HEK293T (cell line): ENCODE results near the gene ATG4D.

Experiments used
- CTCF ChIA-PET: fragments of 350-600 bp; formaldehyde crosslinking; extraction: SDS; loops from one replicate; lab custom pipeline; 2021; ENCODE audit warnings: antibody characterized with exemption, inconsistent platforms; lab: Yijun Ruan, JAX
- POLR2A ChIA-PET: fragments of 350-600 bp; formaldehyde crosslinking; extraction: SDS; loops from one replicate; lab custom pipeline; 2020; ENCODE audit warnings: antibody characterized with exemption, inconsistent platforms; lab: Yijun Ruan, JAX
- DNase-seq: peaks from one replicate; pipeline ENCODE4 v3.0.0; 2012; ENCODE audit warnings: mixed read lengths; ENCODE audit errors: extremely low spot score
- ARNT ChIP-seq: fragments of 450-650 bp; IDR thresholded peaks from 2 replicates; pipeline ENCODE4 v1.6.1; 2017; ENCODE audit warnings: mild to moderate bottlenecking
- BHLHE40 ChIP-seq: fragments of 450-650 bp; IDR thresholded peaks from 2 replicates; pipeline ENCODE4 v1.6.1; 2016; ENCODE audit warnings: mild to moderate bottlenecking, moderate library complexity, borderline replicate concordance
- CTBP1 ChIP-seq: fragments of 450-650 bp; IDR thresholded peaks from 2 replicates; pipeline ENCODE4 v1.6.1; 2016; ENCODE audit warnings: borderline replicate concordance
- ELF4 ChIP-seq: fragments of 450-650 bp; IDR thresholded peaks from 2 replicates; pipeline ENCODE4 v1.6.1; 2017; ENCODE audit warnings: antibody characterized with exemption
- FOXA1 ChIP-seq: fragments of 450-650 bp; IDR thresholded peaks from 2 replicates; pipeline ENCODE4 v1.6.1; 2016; ENCODE audit warnings: mild to moderate bottlenecking
- FOXK2 ChIP-seq: fragments of 450-650 bp; IDR thresholded peaks from 2 replicates; pipeline ENCODE4 v1.6.1; 2016; ENCODE audit warnings: mild to moderate bottlenecking
- FOXM1 ChIP-seq: fragments of 450-650 bp; IDR thresholded peaks from 2 replicates; pipeline ENCODE4 v1.6.1; 2017; ENCODE audit warnings: mild to moderate bottlenecking, borderline replicate concordance
- HDGF ChIP-seq: fragments of 450-650 bp; IDR thresholded peaks from 2 replicates; pipeline ENCODE4 v1.6.1; 2017; ENCODE audit warnings: antibody characterized with exemption, borderline replicate concordance
- L3MBTL2 ChIP-seq: fragments of 450-650 bp; conservative IDR thresholded peaks from 2 replicates; pipeline ENCODE4 v1.6.1; 2016; ENCODE audit warnings: mild to moderate bottlenecking
- LEF1 ChIP-seq: fragments of 450-650 bp; IDR thresholded peaks from 2 replicates; pipeline ENCODE4 v1.6.1; 2017; ENCODE audit warnings: mild to moderate bottlenecking, borderline replicate concordance
- NFRKB ChIP-seq: fragments of 450-650 bp; IDR thresholded peaks from 2 replicates; pipeline ENCODE4 v1.6.1; 2016; ENCODE audit warnings: mild to moderate bottlenecking, moderate library complexity
- SP1 ChIP-seq: fragments of 450-650 bp; IDR thresholded peaks from 2 replicates; pipeline ENCODE4 v1.6.1; 2017
- SUZ12 ChIP-seq: fragments of 450-650 bp; IDR thresholded peaks from 2 replicates; pipeline ENCODE4 v1.6.1; 2016; ENCODE audit warnings: mild to moderate bottlenecking
- TARDBP ChIP-seq: fragments of 450-650 bp; IDR thresholded peaks from 2 replicates; pipeline ENCODE4 v1.6.1; 2016
- ZNF384 ChIP-seq: fragments of 450-650 bp; IDR thresholded peaks from 2 replicates; pipeline ENCODE4 v1.6.1; 2016
- TF ChIP-seq, protein P1 (sequence below): fragments of 450-650 bp; IDR thresholded peaks from 2 replicates; pipeline ENCODE4 v1.6.1; 2016

Gene ATG4D

DNA sequence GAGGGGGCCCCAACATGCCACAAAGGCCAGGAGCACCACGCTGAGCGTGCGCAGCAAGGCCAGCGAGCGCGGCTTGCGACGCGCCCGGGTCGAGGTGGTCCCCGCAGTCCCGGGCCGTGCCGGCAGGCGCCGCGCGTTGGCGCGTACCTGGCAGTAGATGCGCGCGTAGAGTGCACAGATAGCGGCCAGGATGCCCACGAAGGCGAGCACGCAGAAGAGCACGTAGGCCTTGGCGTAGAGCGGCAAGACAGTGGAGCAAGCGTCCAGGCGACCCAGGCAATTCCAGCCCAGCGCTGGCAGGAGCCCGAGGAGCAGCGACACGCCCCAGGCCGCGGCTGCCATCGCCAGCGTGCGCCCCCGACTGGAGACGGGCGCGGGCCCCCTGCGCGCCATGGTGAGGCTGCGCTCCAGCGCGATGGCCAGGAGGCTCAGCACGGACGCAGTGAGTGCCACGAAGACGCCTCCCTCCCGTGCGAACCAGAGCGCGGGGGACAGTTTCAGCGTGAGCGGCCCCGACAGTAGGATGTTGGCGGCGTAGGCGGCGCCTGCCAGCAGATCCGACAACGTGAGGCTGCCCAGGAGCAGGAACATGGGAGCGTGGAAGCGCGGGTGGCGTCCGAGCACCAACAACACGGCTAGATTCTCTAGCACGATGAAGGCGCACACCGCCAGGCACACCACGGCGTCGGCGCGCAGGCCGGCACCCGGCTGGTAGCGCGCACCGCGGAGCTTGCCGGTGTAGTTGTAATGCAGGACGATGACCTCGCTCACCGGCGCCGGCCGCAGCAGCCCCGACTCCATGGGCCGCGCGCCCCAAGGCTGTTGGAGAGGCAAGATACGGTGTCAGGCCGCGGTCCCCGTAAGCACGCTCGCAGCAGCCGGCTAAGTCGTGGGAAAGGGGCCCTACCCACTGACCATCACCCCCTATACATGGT lies 29.2 kb upstream of the ATG4D start:
- no peak for DNase-seq
- ChIA-PET POLR2A (no interaction called here), CTCF (no interaction called here)
- TF ChIP-seq ARNT (no peak), FOXK2 (no peak), LEF1 (no peak), HDGF (no peak), FOXA1 (no peak), CTBP1 (no peak), ZNF384 (no peak), ELF4 (no peak), SUZ12 (no peak), NFRKB (no peak), TARDBP (no peak), FOXM1 (no peak)
- TF ChIP-seq, protein P1, sequence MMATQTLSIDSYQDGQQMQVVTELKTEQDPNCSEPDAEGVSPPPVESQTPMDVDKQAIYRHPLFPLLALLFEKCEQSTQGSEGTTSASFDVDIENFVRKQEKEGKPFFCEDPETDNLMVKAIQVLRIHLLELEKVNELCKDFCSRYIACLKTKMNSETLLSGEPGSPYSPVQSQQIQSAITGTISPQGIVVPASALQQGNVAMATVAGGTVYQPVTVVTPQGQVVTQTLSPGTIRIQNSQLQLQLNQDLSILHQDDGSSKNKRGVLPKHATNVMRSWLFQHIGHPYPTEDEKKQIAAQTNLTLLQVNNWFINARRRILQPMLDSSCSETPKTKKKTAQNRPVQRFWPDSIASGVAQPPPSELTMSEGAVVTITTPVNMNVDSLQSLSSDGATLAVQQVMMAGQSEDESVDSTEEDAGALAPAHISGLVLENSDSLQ = no peak

DNA sequence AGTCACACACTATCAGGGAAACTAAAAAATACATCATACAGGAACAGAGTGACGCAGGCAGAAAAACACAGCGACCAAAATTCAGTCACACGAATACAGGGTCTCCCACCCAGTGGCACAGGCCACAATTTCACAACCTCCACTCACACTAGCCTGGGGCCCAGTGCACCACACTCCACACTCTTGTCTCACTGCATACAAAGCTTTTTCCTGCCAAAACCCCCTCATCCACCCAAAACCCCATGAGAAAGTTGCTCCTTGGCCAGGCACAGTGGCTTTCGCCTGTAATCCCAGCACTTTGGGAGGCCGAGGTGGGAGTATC lies 27.7 kb upstream of the ATG4D start:
- no peak for DNase-seq
- CTCF ChIA-PET = interaction anchor here (0.8 kb wide), 1 partner anchor 50 kb away, joined by 5 read pairs; the partner anchor contains the start of gene KRI1
- POLR2A ChIA-PET = no interaction called here
- TF ChIP-seq FOXA1 = no peak
- TF ChIP-seq L3MBTL2 = no peak
- no peak for TF ChIP-seq CTBP1
- TF ChIP-seq, protein P1 = no peak
- TF ChIP-seq FOXK2 = no peak
- no peak for TF ChIP-seq SUZ12
- no peak for TF ChIP-seq ELF4
- TF ChIP-seq TARDBP = no peak

DNA sequence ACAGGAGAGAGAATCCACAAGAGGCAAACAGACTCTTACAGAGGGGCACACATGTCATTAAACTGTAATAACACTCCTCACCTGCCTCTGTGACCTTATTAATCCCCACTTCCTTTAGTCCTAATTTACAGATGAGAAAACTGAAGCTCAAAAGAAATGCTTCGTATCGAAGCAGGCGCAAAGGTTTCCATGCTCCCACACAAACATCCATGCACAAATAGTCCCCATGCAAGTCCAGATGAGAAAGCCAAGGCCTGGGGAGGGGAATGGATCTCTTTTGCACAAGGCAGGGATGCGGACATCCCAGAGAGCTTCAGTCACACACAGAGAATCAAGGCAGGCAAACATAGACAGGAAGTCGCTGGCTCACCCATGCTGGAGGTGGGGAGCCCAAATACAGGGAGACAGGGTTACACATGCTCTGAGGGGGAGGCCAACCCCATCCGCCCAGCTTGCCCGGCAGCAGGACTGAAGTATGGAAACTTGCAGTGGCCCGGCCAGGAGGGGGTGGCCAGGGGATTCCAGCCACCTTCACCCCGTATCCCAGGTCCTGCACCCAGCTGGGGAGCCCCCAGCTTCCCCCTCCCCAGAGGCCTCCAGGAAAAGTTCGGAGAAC lies 26.9 kb upstream of the ATG4D start:
- ChIA-PET POLR2A (interaction anchor here (0.9 to 2.1 kb wide), 5 partner anchors 8 to 53 kb away, joined by 4 to 7 read pairs (median 4); partner anchors contain the start of genes CDKN2D and KEAP1), CTCF (interaction anchor here (0.6 to 1.1 kb wide), 3 partner anchors 11 to 49 kb away, joined by 4 to 5 read pairs (median 5); partner anchors contain the start of gene KRI1)
- TF ChIP-seq CTBP1 (no peak), FOXK2 (no peak)
- no peak for DNase-seq

DNA sequence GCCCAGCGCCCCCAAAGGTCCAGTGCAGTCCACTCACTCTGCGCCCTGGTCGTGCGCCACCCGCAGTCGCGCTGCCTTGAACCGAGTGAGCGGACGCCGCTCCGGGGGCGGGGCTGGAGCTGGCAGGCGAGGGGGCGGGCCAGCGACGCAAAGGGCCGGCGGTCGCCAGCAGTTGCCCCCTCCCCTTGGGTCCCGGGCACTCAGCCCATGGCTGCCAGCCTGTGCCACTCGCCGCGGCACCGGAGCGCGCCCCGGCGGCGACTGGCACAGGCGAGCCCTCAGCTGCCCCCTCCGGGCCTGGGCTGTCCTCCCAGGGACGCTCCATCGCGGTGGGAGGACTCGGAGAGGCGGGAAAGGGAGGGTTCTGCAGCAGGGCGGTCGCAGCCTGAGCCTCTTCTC lies 26.3 kb upstream of the ATG4D start, which contains the start of gene S1PR5:
S1PR5 (minus strand) TSS at position 87 of the 399 bp plus-strand sequence. CDS start 2,436 bp downstream, outside the sequence.
- ChIA-PET CTCF (interaction anchor here (0.6 to 1.1 kb wide), 2 partner anchors 12 to 25 kb away, joined by 4 to 5 read pairs; no protein-coding TSS in a partner anchor), POLR2A (interaction anchor here (0.9 to 2.1 kb wide), 5 partner anchors 9 to 52 kb away, joined by 4 to 7 read pairs (median 4); partner anchors contain the start of genes CDKN2D and KEAP1)
- TF ChIP-seq LEF1 (no peak), ELF4 (no peak), ARNT (no peak), CTBP1 (no peak), ZNF384 (no peak), NFRKB (no peak), FOXA1 (no peak), TARDBP (no peak), FOXM1 (no peak), HDGF (no peak), SP1 (no peak), SUZ12 (no peak), FOXK2 (no peak), BHLHE40 (no peak), L3MBTL2 (no peak)
- TF ChIP-seq, protein P1 = no peak
- peak; percentile 53 for DNase-seq

DNA sequence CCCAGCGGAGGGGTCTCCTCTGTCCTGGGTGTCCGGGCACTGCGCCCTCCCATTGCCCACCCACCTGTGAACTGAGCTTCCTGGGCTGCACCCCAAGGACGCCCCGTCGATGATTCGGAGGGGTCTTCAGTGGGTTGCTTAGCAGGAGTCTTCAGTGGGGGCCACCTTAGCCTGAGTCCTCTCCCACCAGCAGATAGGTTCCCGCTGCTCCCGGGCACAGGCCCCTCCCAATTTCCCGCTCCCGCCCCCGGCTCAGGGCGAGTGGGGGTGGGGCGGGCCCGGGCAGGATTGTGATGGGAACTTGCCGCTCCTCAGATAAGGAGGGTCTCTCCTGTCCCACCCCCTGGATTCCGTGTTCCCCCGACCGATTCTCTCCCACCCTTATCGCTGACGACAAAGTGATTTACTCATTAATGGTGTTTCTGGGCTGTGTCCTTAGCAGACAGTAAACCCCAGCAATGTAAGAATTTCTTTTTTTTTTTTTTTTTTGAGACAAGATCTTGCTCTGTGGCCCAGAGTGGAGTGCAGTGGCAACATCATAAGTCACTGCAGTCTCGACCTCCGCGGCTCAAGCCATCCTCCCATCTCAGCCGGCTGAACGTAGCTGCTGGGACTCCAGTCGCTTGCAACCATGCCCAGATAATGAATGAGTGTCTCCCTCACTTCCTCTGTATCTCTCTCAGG lies 25.8 kb upstream of the ATG4D start:
- TF ChIP-seq ZNF384 (peak; percentile 47; the same call in 1 of the 2 replicates), FOXK2 (no peak), ARNT (no peak), ELF4 (no peak), NFRKB (no peak), FOXM1 (no peak), SUZ12 (no peak), TARDBP (no peak)
- ChIA-PET CTCF (interaction anchor here (1.1 kb wide), 1 partner anchor 13 kb away, joined by 5 read pairs; no protein-coding TSS in a partner anchor), POLR2A (interaction anchor here (0.5 to 2.1 kb wide), 5 partner anchors 9 to 73 kb away, joined by 3 to 5 read pairs (median 4); partner anchors contain the start of gene KEAP1)
- DNase-seq = peak; percentile 47
